PC-3 (cell line): ENCODE measurements around the gene FLRT1. TPM values are rescaled to one million over a fixed set of nuclear protein-coding genes. Genes with fewer than 3 reads are reported as not detected.
A peak's percentile ranks its signal among the peaks of the same experiment; 100 is the strongest.

Experiments
- ATAC-seq: fragments of 200-7000 bp; cut with Tn5 transposase; 2 replicates; pipeline ENCODE4 v1.9.1; 2020; ENCODE audit warnings: mild to moderate bottlenecking, moderate library complexity
- BruUV-seq: library from RNA; stranded (reverse); fragments of 400-500 nt; replicated peaks from 2 replicates; lab custom pipeline; 2021; lab: Mats Ljungman, UMichigan
- CTCF ChIA-PET: fragments of 300-600 bp; sonication (Branson Sonifier 250); formaldehyde crosslinking; loops from one replicate; lab custom pipeline; 2022; ENCODE audit warnings: antibody characterized with exemption; lab: Charles Lee
- POLR2A ChIA-PET: fragments of 300-600 bp; sonication (Branson Sonifier 250); formaldehyde crosslinking; loops from one replicate; lab custom pipeline; 2022; ENCODE audit warnings: antibody characterized with exemption; ENCODE audit not compliant: unreplicated experiment; lab: Charles Lee
- DNase-seq: peaks from one replicate; pipeline ENCODE4 v3.0.0-alpha.2; 2015
- H2AFZ ChIP-seq: fragments of 300-600 bp; sonication (generic); 2 replicates; pipeline ENCODE4 v1.6.0; 2016; ENCODE audit warnings: antibody characterized with exemption, low read length
- H3F3A ChIP-seq: fragments of 300-600 bp; sonication (generic); one replicate; pipeline ENCODE4 v1.6.0; 2017; ENCODE audit warnings: antibody characterized with exemption, low read length, control low read depth, mild to moderate bottlenecking; ENCODE audit not compliant: unreplicated experiment
- H3K27ac ChIP-seq: fragments of 300-600 bp; sonication (generic); 2 replicates; pipeline ENCODE4 v1.5.1; 2016; ENCODE audit warnings: mild to moderate bottlenecking, low read length
- H3K27me3 ChIP-seq: fragments of 300-600 bp; sonication (generic); 2 replicates; pipeline ENCODE4 v1.6.1; 2016; ENCODE audit warnings: low read length, mixed read lengths
- H3K36me3 ChIP-seq: fragments of 300-600 bp; sonication (generic); 2 replicates; pipeline ENCODE4 v1.6.1; 2016; ENCODE audit warnings: low read depth, mixed run types, low read length, mixed read lengths
- H3K4me1 ChIP-seq: fragments of 300-600 bp; sonication (generic); 2 replicates; pipeline ENCODE4 v1.5.1; 2016; ENCODE audit warnings: low read length; ENCODE audit not compliant: insufficient read depth
- H3K4me2 ChIP-seq: fragments of 300-600 bp; sonication (generic); 2 replicates; pipeline ENCODE4 v1.6.0; 2016; ENCODE audit warnings: low read length
- H3K4me3 ChIP-seq: fragments of 300-600 bp; sonication (generic); 2 replicates; pipeline ENCODE4 v1.5.1; 2016; ENCODE audit warnings: mild to moderate bottlenecking, low read length, mixed read lengths
- H3K79me2 ChIP-seq: fragments of 300-600 bp; sonication (generic); 2 replicates; pipeline ENCODE4 v1.6.1; 2017; ENCODE audit warnings: low read length, mixed read lengths
- H3K9ac ChIP-seq: fragments of 300-600 bp; sonication (generic); 2 replicates; pipeline ENCODE4 v1.6.0; 2016; ENCODE audit warnings: mild to moderate bottlenecking, low read length
- H3K9me2 ChIP-seq: fragments of 300-600 bp; sonication (generic); replicated peaks from 2 replicates; pipeline ENCODE4 v1.6.1; 2016; ENCODE audit warnings: mixed run types, low read length, mixed read lengths
- H3K9me3 ChIP-seq: fragments of 300-600 bp; sonication (generic); 2 replicates; pipeline ENCODE4 v1.6.1; 2016; ENCODE audit warnings: low read length, mixed read lengths
- H4K20me1 ChIP-seq: fragments of 300-600 bp; sonication (generic); 2 replicates; pipeline ENCODE4 v1.6.1; 2016; ENCODE audit warnings: low read length, mixed read lengths
- CTCF ChIP-seq: fragments of 300-600 bp; sonication (generic); conservative IDR thresholded peaks from 2 replicates; pipeline ENCODE4 v1.5.1; 2017; ENCODE audit warnings: antibody characterized with exemption, low read depth, mild to moderate bottlenecking, low read length
- EZH2 ChIP-seq: fragments of 300-600 bp; sonication (generic); IDR thresholded peaks from one replicate; pipeline ENCODE4 v1.6.1; 2017; ENCODE audit warnings: antibody characterized with exemption, mild to moderate bottlenecking, low read length; ENCODE audit not compliant: unreplicated experiment
- EZH2phosphoT487 ChIP-seq: fragments of 300-600 bp; sonication (generic); IDR thresholded peaks from 2 replicates; pipeline ENCODE4 v1.6.1; 2018; ENCODE audit warnings: mild to moderate bottlenecking, antibody characterized with exemption, low read length, borderline replicate concordance
- intact Hi-C: fragments of 100-400 bp; cut with micrococcal nuclease; formaldehyde crosslinking; loops from 2 replicates; pipeline ENCODE4 v1.9.0; 2023
- total RNA-seq: library from RNA; depleted of rRNA; stranded (reverse); fragments of >200 nt; gene quantifications from 2 replicates; pipeline ENCODE4 v1.2.3, GENCODE V29; 2014

The FLRT1 gene
- total RNA-seq, 1 experiment from 2014 or later = not detected

GRCh38 chr11:64036087-64037026 lies 626 bp downstream of the FLRT1 start:
- Histone ChIP-seq H3K4me1 (peaks cover 8% of the 10 kb centered on the region), H4K20me1 (peaks cover 5% of the 10 kb centered on the region), H3K9me3 (no peaks in the 10 kb centered on the region), H3K4me2 (peak overlapping the region; percentile 93), H3K79me2 (no peaks in the 10 kb centered on the region), H3K27me3 (peaks cover 14% of the 10 kb centered on the region), H2AFZ (peak overlapping the region; percentile 50; the same call in 1 of the 2 replicates), H3K9ac (no peak overlapping the region), H3K36me3 (no peaks in the 10 kb centered on the region), H3K27ac (no peak overlapping the region), H3F3A (no peaks in the 10 kb centered on the region), H3K4me3 (peak overlapping the region; percentile 70), H3K9me2 (no peaks in the 10 kb centered on the region)
- TF ChIP-seq EZH2 = peak; percentile 43
- TF ChIP-seq CTCF = peak; percentile 27
- TF ChIP-seq EZH2phosphoT487 = peak; percentile 51; the same call in 1 of the 2 replicates
- peak; percentile 59 for DNase-seq
- CTCF ChIA-PET = interaction anchor here (0.5 kb wide), 1 partner anchor 736 kb away, joined by 4 read pairs; no protein-coding TSS in a partner anchor
- ATAC-seq = peak; percentile 53
- no TSS peak for BruUV-seq
- POLR2A ChIA-PET = no interaction called here
- intact Hi-C loops = no loop called here

- Histone ChIP-seq H3K4me3 (no peak overlapping the region), H4K20me1 (peaks cover 5% of the 10 kb centered on the region), H3K4me1 (peaks cover 3% of the 10 kb centered on the region), H3K9me2 (no peaks in the 10 kb centered on the region), H3K27ac (no peak overlapping the region), H3K4me2 (0 out of 2 replicates have a peak overlapping the region, but pooled peaks have one; percentile 93), H3K36me3 (no peaks in the 10 kb centered on the region), H3F3A (no peaks in the 10 kb centered on the region), H2AFZ (no peak overlapping the region), H3K9ac (no peak overlapping the region), H3K9me3 (no peaks in the 10 kb centered on the region), H3K79me2 (no peaks in the 10 kb centered on the region), H3K27me3 (peaks cover 14% of the 10 kb centered on the region)
- DNase-seq (no peak), ATAC-seq (no peak; the same call in 1 of the 2 replicates)
- TF ChIP-seq CTCF (no peak), EZH2 (no peak), EZH2phosphoT487 (no peak)
- ChIA-PET POLR2A (no interaction called here), CTCF (interaction anchor here (0.5 kb wide), 1 partner anchor 735 kb away, joined by 4 read pairs; no protein-coding TSS in a partner anchor)
- intact Hi-C loops = no loop called here
- no TSS peak for BruUV-seq
Measured at GRCh38 chr11:64037027-64037634, 1.4 kb downstream of the FLRT1 start.
